H1 (cell line): ENCODE data around the gene KCNK3. TPM values are rescaled to one million over a fixed set of nuclear protein-coding genes. Genes with fewer than 3 reads are reported as not detected.

Experiments
- CTCF ChIA-PET: fragments of 300-600 bp; sonication (Branson Sonifier 250); formaldehyde crosslinking; loops from one replicate; lab custom pipeline; 2021; ENCODE audit not compliant: partially characterized antibody; lab: Charles Lee
- POLR2A ChIA-PET: fragments of 300-600 bp; sonication (Branson Sonifier 250); formaldehyde crosslinking; loops from one replicate; lab custom pipeline; 2021; ENCODE audit warnings: inconsistent platforms; ENCODE audit not compliant: partially characterized antibody; lab: Charles Lee
- DNase-seq, 2 experiments: peaks; one replicate each; pipeline versions ENCODE4 v3.0.0 to v3.0.0-alpha.2; 2010 to 2022; ENCODE audit warnings: low spot score in 2 of 2, low read depth in 1 of 2, mixed read lengths in 1 of 2
- FAIRE-seq: peaks from 2 replicates; lab custom pipeline; 2011; peaks lifted over from hg19 to GRCh38; lab: Jason Lieb, UNC
- H2AFZ ChIP-seq: 2 replicates; pipeline ENCODE4 v1.8.1; 2012; ENCODE audit warnings: low read length, inconsistent platforms
- H2AK5ac ChIP-seq: 2 replicates; pipeline ENCODE4 v1.6.1; 2013; ENCODE audit warnings: low read depth, low read length
- H2BK120ac ChIP-seq: replicated peaks from 2 replicates; pipeline ENCODE3; 2013; ENCODE audit warnings: low read depth, low read length, inconsistent platforms
- H2BK12ac ChIP-seq: 2 replicates; pipeline ENCODE4 v1.6.1; 2013; ENCODE audit warnings: low read depth, low read length
- H2BK15ac ChIP-seq: 2 replicates; pipeline ENCODE4 v1.6.1; 2013; ENCODE audit warnings: low read length
- H2BK20ac ChIP-seq: 2 replicates; pipeline ENCODE4 v1.6.1; 2013; ENCODE audit warnings: low read length
- H2BK5ac ChIP-seq: 2 replicates; pipeline ENCODE4 v1.6.1; 2013; ENCODE audit warnings: low read depth, low read length
- H3K14ac ChIP-seq: 2 replicates; pipeline ENCODE4 v1.6.1; 2013; ENCODE audit warnings: inconsistent platforms; ENCODE audit not compliant: insufficient read length
- H3K18ac ChIP-seq: 2 replicates; pipeline ENCODE4 v1.6.1; 2013; ENCODE audit warnings: low read length; ENCODE audit errors: extremely low read depth
- H3K23ac ChIP-seq: 2 replicates; pipeline ENCODE4 v1.6.1; 2013; ENCODE audit warnings: inconsistent platforms; ENCODE audit not compliant: insufficient read length
- H3K23me2 ChIP-seq: 2 replicates; pipeline ENCODE4 v1.6.1; 2013; ENCODE audit warnings: low read depth, low read length
- H3K27ac ChIP-seq: 2 replicates; pipeline ENCODE4 v1.6.1; 2011; ENCODE audit warnings: low read depth, low read length, inconsistent platforms
- H3K27me3 ChIP-seq, 4 experiments: replicated peaks in 1 of 4; 1 replicate in 1 of 4; 2 replicates in 3 of 4; pipeline versions ENCODE4 v1.6.1 to v1.8.1; 2011 to 2013; ENCODE audit warnings: low read length in 3 of 4, mild to moderate bottlenecking in 3 of 4, inconsistent platforms in 2 of 4, mixed read lengths in 2 of 4, moderate library complexity in 1 of 4; ENCODE audit not compliant: control insufficient read depth in 3 of 4, insufficient read depth in 3 of 4; ENCODE audit errors: extremely low read depth in 1 of 4
- H3K36me3 ChIP-seq, 4 experiments: 2 replicates each; pipeline versions ENCODE4 v1.6.1 to v1.8.1; 2011 to 2013; ENCODE audit warnings: mild to moderate bottlenecking in 4 of 4, low read length in 3 of 4, moderate library complexity in 2 of 4, control low read depth in 1 of 4, inconsistent platforms in 1 of 4; ENCODE audit not compliant: insufficient read depth in 4 of 4, control insufficient read depth in 2 of 4
- H3K4ac ChIP-seq: replicated peaks from 2 replicates; pipeline ENCODE3; 2013; ENCODE audit warnings: low read length, low read depth, mixed read lengths, inconsistent platforms; ENCODE audit not compliant: insufficient read length
- H3K4me1 ChIP-seq, 4 experiments: replicated peaks in 1 of 4; 1 replicate in 1 of 4; 2 replicates in 3 of 4; pipeline versions ENCODE4 v1.6.1 to v1.8.1; 2011 to 2013; ENCODE audit warnings: low read length in 3 of 4, inconsistent platforms in 2 of 4, mixed read lengths in 1 of 4; ENCODE audit not compliant: insufficient read depth in 4 of 4, control insufficient read depth in 3 of 4
- H3K4me2 ChIP-seq, 2 experiments: 2 replicates each; pipeline versions ENCODE4 v1.6.1 to v1.8.1; 2011 to 2013; ENCODE audit warnings: low read depth in 2 of 2, low read length in 2 of 2, control low read depth in 1 of 2, inconsistent platforms in 1 of 2, mild to moderate bottlenecking in 1 of 2; ENCODE audit not compliant: insufficient read depth in 1 of 2
- H3K4me3 ChIP-seq, 4 experiments: fragments of 200-600, 300-600 bp in 1 of 4; sonication (generic), shearing (Covaris generic), sonication (Bioruptor Twin) in 1 of 4; 2 replicates each; pipeline versions ENCODE4 v1.5.1 to v1.8.1; 2011 to 2016; ENCODE audit warnings: low read length in 4 of 4, low read depth in 3 of 4, control low read depth in 2 of 4, inconsistent platforms in 2 of 4, mild to moderate bottlenecking in 2 of 4, mixed read lengths in 1 of 4, moderate library complexity in 1 of 4; ENCODE audit not compliant: insufficient read depth in 2 of 4; ENCODE audit errors: extremely low read depth in 1 of 4
- H3K56ac ChIP-seq: replicated peaks from 2 replicates; pipeline ENCODE3; 2013; ENCODE audit warnings: low read depth, mild to moderate bottlenecking, mixed read lengths, low read length, inconsistent platforms; ENCODE audit not compliant: insufficient read length
- H3K79me1 ChIP-seq: 2 replicates; pipeline ENCODE4 v1.6.1; 2013; ENCODE audit warnings: low read depth, low read length, control low read depth
- H3K79me2 ChIP-seq, 2 experiments: 2 replicates each; pipeline versions ENCODE4 v1.6.1 to v1.8.1; 2012 to 2013; ENCODE audit warnings: low read length in 2 of 2, mild to moderate bottlenecking in 2 of 2, inconsistent platforms in 1 of 2; ENCODE audit not compliant: insufficient read depth in 2 of 2, control insufficient read depth in 1 of 2
- H3K9ac ChIP-seq, 4 experiments: replicated peaks in 1 of 4; 1 replicate in 1 of 4; 2 replicates in 3 of 4; pipeline versions ENCODE4 v1.6.1 to v1.8.1; 2011 to 2013; ENCODE audit warnings: low read depth in 3 of 4, low read length in 3 of 4, control low read depth in 2 of 4, mild to moderate bottlenecking in 2 of 4, moderate library complexity in 2 of 4, inconsistent platforms in 1 of 4; ENCODE audit errors: extremely low read depth in 1 of 4
- H3K9me3 ChIP-seq, 2 experiments: 2 replicates each; pipeline versions ENCODE4 v1.6.1 to v1.8.1; 2012 to 2013; ENCODE audit warnings: mild to moderate bottlenecking in 2 of 2, moderate library complexity in 2 of 2, control low read depth in 1 of 2, inconsistent platforms in 1 of 2, low read depth in 1 of 2, low read length in 1 of 2, mixed read lengths in 1 of 2; ENCODE audit not compliant: insufficient read depth in 2 of 2
- H4K20me1 ChIP-seq, 2 experiments: replicated peaks in 1 of 2; 2 replicates each; pipeline versions ENCODE3 to v1.8.1; 2011 to 2013; ENCODE audit warnings: inconsistent platforms in 2 of 2, low read length in 2 of 2, mild to moderate bottlenecking in 1 of 2; ENCODE audit not compliant: insufficient read depth in 2 of 2, control insufficient read depth in 1 of 2
- H4K5ac ChIP-seq: 2 replicates; pipeline ENCODE4 v1.6.1; 2013; ENCODE audit warnings: low read length, low read depth, mixed read lengths, inconsistent platforms; ENCODE audit not compliant: insufficient read length
- H4K8ac ChIP-seq: 2 replicates; pipeline ENCODE4 v1.8.0; 2013; ENCODE audit warnings: mild to moderate bottlenecking, moderate library complexity, low read length, inconsistent platforms; ENCODE audit not compliant: insufficient read depth; ENCODE audit errors: extremely low read depth
- H4K91ac ChIP-seq: replicated peaks from 2 replicates; pipeline ENCODE3; 2013; ENCODE audit warnings: low read length, mixed read lengths, inconsistent platforms; ENCODE audit not compliant: insufficient read length
- BACH1 ChIP-seq: IDR thresholded peaks from 2 replicates; pipeline ENCODE4 v1.6.1; 2012; ENCODE audit warnings: low read length, improper control_type of control experiment
- BCL11A ChIP-seq, 2 experiments: IDR thresholded peaks; one replicate each; pipeline ENCODE4 v1.6.1; 2011; ENCODE audit warnings: low read depth in 2 of 2, low read length in 2 of 2, mild to moderate bottlenecking in 2 of 2
- BRCA1 ChIP-seq: IDR thresholded peaks from 2 replicates; pipeline ENCODE4 v1.6.1; 2012; ENCODE audit warnings: low read depth, low read length, improper control_type of control experiment
- CHD2 ChIP-seq: IDR thresholded peaks from 2 replicates; pipeline ENCODE4 v1.6.1; 2012; ENCODE audit warnings: low read length, improper control_type of control experiment
- GTF2F1 ChIP-seq: IDR thresholded peaks from 2 replicates; pipeline ENCODE4 v1.6.1; 2012; ENCODE audit warnings: low read depth, low read length, improper control_type of control experiment, borderline replicate concordance
- KDM4A ChIP-seq: IDR thresholded peaks from one replicate; pipeline ENCODE4 v1.7.1; 2012; ENCODE audit warnings: low read depth, mild to moderate bottlenecking, moderate library complexity, low read length, inconsistent platforms; ENCODE audit not compliant: severe bottlenecking
- NRF1 ChIP-seq: IDR thresholded peaks from 2 replicates; pipeline ENCODE4 v1.6.1; 2011; ENCODE audit warnings: mild to moderate bottlenecking, low read depth, low read length, improper control_type of control experiment
- RAD21 ChIP-seq, 2 experiments: IDR thresholded peaks in 1 of 2; conservative IDR thresholded peaks in 1 of 2; 2 replicates each; pipeline ENCODE4 v1.6.1; 2011; ENCODE audit warnings: low read depth in 2 of 2, low read length in 2 of 2, improper control_type of control experiment in 1 of 2, inconsistent platforms in 1 of 2, mild to moderate bottlenecking in 1 of 2, moderate library complexity in 1 of 2
- RBBP5 ChIP-seq: IDR thresholded peaks from 2 replicates; pipeline ENCODE4 v1.7.1; 2012; ENCODE audit warnings: low read depth, mild to moderate bottlenecking, inconsistent platforms, low read length, moderate library complexity, borderline replicate concordance
- SP1 ChIP-seq: IDR thresholded peaks from 2 replicates; pipeline ENCODE4 v1.6.1; 2011; ENCODE audit warnings: low read depth, low read length
- SP2 ChIP-seq: IDR thresholded peaks from 2 replicates; pipeline ENCODE4 v1.6.1; 2012; ENCODE audit warnings: mild to moderate bottlenecking, low read length, inconsistent platforms
- SP4 ChIP-seq: IDR thresholded peaks from 2 replicates; pipeline ENCODE4 v1.6.1; 2012; ENCODE audit warnings: low read length, inconsistent platforms
- SUZ12 ChIP-seq: fragments of 200-600 bp; sonication (generic); IDR thresholded peaks from 2 replicates; pipeline ENCODE4 v1.6.1; 2012; ENCODE audit warnings: mild to moderate bottlenecking, inconsistent platforms, low read length, moderate library complexity, mixed read lengths
- TBP ChIP-seq: IDR thresholded peaks from 2 replicates; pipeline ENCODE4 v1.6.1; 2011; ENCODE audit warnings: low read depth, low read length, improper control_type of control experiment
- TCF12 ChIP-seq: IDR thresholded peaks from 2 replicates; pipeline ENCODE4 v1.6.1; 2011; ENCODE audit warnings: low read depth, mild to moderate bottlenecking, low read length
- WGBS, 2 experiments: shearing (Covaris generic) in 1 of 2; methylation state at CpG; one replicate each; pipeline versions ENCODE4 v1.1.6 to v1.1.7; 2013 to 2015; ENCODE audit warnings: low lambda C conversion rate in 2 of 2, mixed read lengths in 2 of 2, inconsistent platforms in 1 of 2, low coverage in 1 of 2, missing lambda C conversion rate in 1 of 2; ENCODE audit not compliant: insufficient replicate concordance in 2 of 2, insufficient coverage in 1 of 2, insufficient read length in 1 of 2; ENCODE audit errors: extremely low coverage in 1 of 2, missing lambda C conversion rate in 1 of 2; 5-methylcytosine and 5-hydroxymethylcytosine counted together
- polyA plus RNA-seq, 7 experiments: library from polyadenylated mRNA; depleted of rRNA in 3 of 7; stranded (reverse) in 5 of 7; unstranded in 2 of 7; fragments of >200 nt in 5 of 7; fragments of 200-250 nt in 2 of 7; gene quantifications; 1 replicate in 5 of 7; 2 replicates in 1 of 7; 4 replicates in 1 of 7; pipeline versions ENCODE4 v1.2.1 to v1.2.3, GENCODE V29; 2011 to 2013; ENCODE audit warnings: missing spikeins in 2 of 7, mixed read lengths in 2 of 7
- total RNA-seq: library from RNA; stranded (reverse); fragmentation: NEBNext Ultra II Directional; extraction: Animal tissue kit (Norgen Biotek cat#: 25700); gene quantifications from 2 replicates; pipeline ENCODE4 v1.2.1, GENCODE V29; 2021
- TF ChIP-seq, protein P1 (sequence below): IDR thresholded peaks from 2 replicates; pipeline ENCODE4 v1.6.1; 2012; ENCODE audit warnings: inconsistent platforms

Gene KCNK3
- total and polyA plus RNA-seq, 2 of the 8 experiments (the other 6 are each of a cell fraction or from before 2014, with no cell fraction given) = 0.29 to 0.30 TPM

DNA sequence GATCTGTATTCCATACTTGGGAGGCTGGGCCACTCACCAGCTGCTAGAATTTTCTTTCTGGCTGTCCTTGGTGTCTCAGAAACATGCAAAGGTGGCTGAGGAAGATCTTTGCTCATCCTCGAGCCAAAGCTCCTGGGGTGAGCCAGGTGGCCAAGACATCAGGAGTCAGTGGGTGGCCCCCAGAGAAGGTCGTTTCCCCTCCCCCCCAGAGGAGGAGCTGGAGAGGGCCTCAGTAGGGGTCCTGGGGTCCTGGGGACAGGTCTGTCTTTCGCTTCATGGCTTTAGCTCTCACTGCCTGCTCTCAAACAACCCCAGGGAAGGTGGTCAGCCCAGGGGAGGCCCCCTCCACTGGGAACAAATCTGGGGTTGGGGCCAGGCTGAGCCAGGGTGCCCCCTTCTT, 13.6 kb downstream of the KCNK3 start:
- H3K9me3 ChIP-seq = no peaks in the 10 kb centered on the region
- WGBS, 2 experiments = 75% methylated on average over 2 of the region's 3 CpGs; no CpG with 5 or more reads in 1 of the 2 experiments
- ChIA-PET POLR2A (no interaction called here), CTCF (interaction anchor here (0.9 kb wide), 1 partner anchor 23 kb away, joined by 3 read pairs; no protein-coding TSS in a partner anchor)
- H2AFZ ChIP-seq = no peak overlapping the region
- H3K23me2 ChIP-seq = 0 out of 2 replicates have a peak, but pooled peaks cover 2% of the 10 kb centered on the region
- no peak overlapping the region for H3K18ac ChIP-seq
- H2BK120ac ChIP-seq = no peak overlapping the region
- no peaks in the 10 kb centered on the region; a peak in 1 of 7 replicates for H3K27me3 ChIP-seq
- H3K4ac ChIP-seq = no peak overlapping the region
- no peaks in the 10 kb centered on the region for H3K79me2 ChIP-seq
- no peak overlapping the region for H2AK5ac ChIP-seq
- no peak overlapping the region for H3K14ac ChIP-seq
- H3K4me3 ChIP-seq = no peak overlapping the region
- H3K27ac ChIP-seq = no peak overlapping the region
- H4K20me1 ChIP-seq = no peaks in the 10 kb centered on the region
- H3K4me2 ChIP-seq = no peak overlapping the region
- FAIRE-seq (no peak), DNase-seq (no peak)
- no peak overlapping the region for H2BK5ac ChIP-seq
- no peak overlapping the region for H2BK12ac ChIP-seq
- no peak overlapping the region for H4K5ac ChIP-seq
- no peaks in the 10 kb centered on the region for H3K36me3 ChIP-seq
- H3K79me1 ChIP-seq = no peaks in the 10 kb centered on the region
- H3K4me1 ChIP-seq = peaks cover 0 to 11% (median 5%) of the 10 kb centered on the region in 4 experiments; a peak in 4 of 7 replicates
- no peak overlapping the region for H2BK15ac ChIP-seq
- H3K9ac ChIP-seq = no peak overlapping the region
- H3K56ac ChIP-seq = no peak overlapping the region
- H3K23ac ChIP-seq = no peak overlapping the region
- no peak overlapping the region for H4K91ac ChIP-seq
- no peak overlapping the region for H4K8ac ChIP-seq
- no peak overlapping the region for H2BK20ac ChIP-seq
- TF ChIP-seq GTF2F1 = no peak
- TF ChIP-seq RBBP5 = no peak
- no peak for TF ChIP-seq CHD2
- no peak for TF ChIP-seq BACH1
- TF ChIP-seq, protein P1, sequence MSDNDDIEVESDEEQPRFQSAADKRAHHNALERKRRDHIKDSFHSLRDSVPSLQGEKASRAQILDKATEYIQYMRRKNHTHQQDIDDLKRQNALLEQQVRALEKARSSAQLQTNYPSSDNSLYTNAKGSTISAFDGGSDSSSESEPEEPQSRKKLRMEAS = no peak
- TF ChIP-seq TBP = no peak
- TF ChIP-seq BRCA1 = no peak
- TF ChIP-seq SP1 = no peak
- TF ChIP-seq RAD21 (IDR thresholded peaks at IDR 0.05 in 1 of 2, conservative IDR thresholded peaks at IDR 0.05 in 1 of 2; ENCODE audit: low read depth in 2 of 2, low read length in 2 of 2) = no peak
- TF ChIP-seq BCL11A (IDR thresholded peaks at IDR 0.05; ENCODE audit: low read depth in 2 of 2, low read length in 2 of 2) = no peak
- no peak for TF ChIP-seq SP4
- no peak for TF ChIP-seq KDM4A
- no peak for TF ChIP-seq NRF1
- TF ChIP-seq SP2 = no peak
- no peak for TF ChIP-seq TCF12
- no peak for TF ChIP-seq SUZ12
